RWPE1 (cell line): ENCODE measurements around the gene EIF6.

ENCODE experiments used
- CTCF ChIA-PET: fragments of 350-600 bp; sonication (Branson Sonifier 250); formaldehyde crosslinking; extraction: SDS; loops from one replicate; lab custom pipeline; 2021; lab: Yijun Ruan, JAX
- POLR2A ChIA-PET: fragments of 400-600 bp; formaldehyde crosslinking; extraction: SDS; loops from one replicate; lab custom pipeline; 2020; ENCODE audit warnings: antibody characterized with exemption; ENCODE audit not compliant: low non-redundant PET; lab: Yijun Ruan, JAX
- DNase-seq: peaks from one replicate; pipeline ENCODE4 v3.0.0; 2012; ENCODE audit warnings: low spot score
- H3K27ac ChIP-seq: fragments of 450-650 bp; 2 replicates; pipeline ENCODE4 v1.5.1; 2017
- CTCF ChIP-seq: fragments of 450-650 bp; conservative IDR thresholded peaks from 2 replicates; pipeline ENCODE4 v1.5.1; 2017; ENCODE audit warnings: low read depth, mild to moderate bottlenecking

The EIF6 gene

DNA sequence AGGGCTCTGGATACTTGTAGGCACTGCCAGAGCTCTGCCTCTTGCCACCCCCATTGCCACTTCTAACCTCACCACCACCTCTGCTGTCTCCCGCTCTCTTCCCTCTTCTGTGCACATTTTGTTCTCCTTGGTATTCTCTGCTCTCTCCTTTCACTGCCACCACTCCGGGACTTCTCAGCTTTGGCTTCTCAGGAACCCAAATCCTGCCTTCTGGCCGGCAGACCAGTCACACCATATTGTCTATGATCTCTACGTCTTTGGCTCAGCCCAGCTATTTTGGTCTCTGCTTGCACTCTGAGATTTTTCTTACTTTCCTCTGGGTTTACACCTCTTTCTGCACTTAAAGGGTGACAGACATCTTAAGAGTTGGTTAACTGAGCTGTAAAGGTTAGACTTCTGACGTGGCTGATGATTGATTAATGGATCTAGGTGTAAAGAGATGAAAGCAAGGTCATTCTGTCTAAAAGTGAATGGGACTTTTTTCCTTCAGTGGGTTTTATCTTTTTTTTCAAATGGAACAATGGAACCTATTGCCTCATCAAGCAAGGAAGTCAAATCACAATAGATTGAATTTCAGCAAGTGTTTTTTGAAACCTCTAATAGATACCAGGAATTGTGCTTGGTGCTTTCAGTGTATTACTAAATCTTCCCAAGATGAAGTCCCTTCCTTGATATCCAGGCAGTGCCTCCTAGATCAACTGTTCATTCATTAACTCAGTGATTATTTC, 44.3 kb downstream of the EIF6 start:
- TF ChIP-seq CTCF, result no peak
- POLR2A ChIA-PET, result interaction anchor here (0.5 kb wide), 1 partner anchor 131 kb away, joined by 3 read pairs; no protein-coding TSS in a partner anchor
- H3K27ac ChIP-seq, result no peak overlapping the region
- DNase-seq, result no peak
- CTCF ChIA-PET, result interaction anchor here (0.6 kb wide), 4 partner anchors 19 to 207 kb away, joined by 3 to 4 read pairs (median 3); no protein-coding TSS in a partner anchor

DNA sequence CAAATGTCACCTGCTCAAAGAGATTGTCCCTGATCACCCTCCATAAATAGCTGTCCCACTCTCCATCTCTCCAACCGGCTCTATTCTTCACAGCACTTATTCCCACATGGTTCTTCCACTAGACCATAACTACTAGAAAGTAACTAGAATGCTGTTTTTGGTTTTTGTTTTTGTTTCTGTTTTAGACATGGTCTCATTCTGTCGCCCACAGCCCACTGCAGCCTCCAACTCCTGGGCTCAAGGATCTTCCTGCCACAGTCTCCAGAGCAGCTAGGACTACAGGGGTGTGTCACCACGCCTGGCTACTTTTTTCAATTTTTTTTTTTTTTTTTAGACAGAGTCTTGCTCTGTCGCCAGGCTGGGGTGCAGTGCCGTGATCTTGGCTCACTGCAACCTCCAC, 45.8 kb downstream of the EIF6 start:
- DNase-seq, result no peak
- CTCF ChIA-PET, result no interaction called here
- POLR2A ChIA-PET, result no interaction called here
- no peak for TF ChIP-seq CTCF
- H3K27ac ChIP-seq, result no peak overlapping the region

DNA sequence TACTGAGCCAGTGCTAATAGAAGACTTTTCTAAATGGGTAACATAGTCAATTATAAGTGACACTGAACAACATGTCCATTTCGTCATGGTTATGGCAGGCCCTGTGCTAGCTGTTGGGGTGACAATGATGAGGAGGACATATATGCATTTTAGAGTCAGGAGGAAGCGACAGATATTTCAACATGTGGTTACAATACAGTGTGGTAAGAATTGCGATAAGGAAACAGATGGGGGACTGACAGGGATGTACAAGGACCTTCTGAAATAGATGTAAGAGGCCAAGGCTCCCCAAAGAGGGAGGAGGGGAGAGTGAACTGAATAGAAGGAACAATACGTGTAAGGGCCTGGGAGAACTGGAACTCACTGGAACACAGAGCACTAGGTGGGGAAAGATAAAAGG, 46.4 kb downstream of the EIF6 start:
- ChIA-PET POLR2A (no interaction called here), CTCF (interaction anchor here (0.9 kb wide), 1 partner anchor 32 kb away, joined by 3 read pairs; no protein-coding TSS in a partner anchor)
- TF ChIP-seq CTCF, result no peak
- no peak for DNase-seq
- H3K27ac ChIP-seq, result no peak overlapping the region

DNA sequence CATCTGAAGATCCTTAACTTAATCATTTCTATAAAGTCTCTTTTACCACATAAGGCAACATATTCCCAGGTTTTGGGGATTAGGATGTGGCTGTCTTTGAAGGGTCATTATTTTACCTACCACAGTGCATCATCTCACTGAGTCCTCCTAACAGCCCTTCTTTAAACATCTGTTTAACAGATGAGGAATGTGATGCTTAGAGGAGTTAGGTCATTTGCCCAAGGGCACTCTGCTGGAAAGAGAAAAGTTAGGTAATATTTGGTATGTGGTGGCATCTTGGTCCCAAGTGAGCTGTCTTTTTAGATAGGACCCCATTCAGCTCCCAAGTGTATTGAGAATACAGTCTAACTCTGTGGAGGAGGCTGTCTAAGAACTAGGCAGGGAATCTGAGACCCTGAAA, 47.1 kb downstream of the EIF6 start:
- no peak for DNase-seq
- POLR2A ChIA-PET, result no interaction called here
- CTCF ChIA-PET, result interaction anchor here (0.5 to 0.9 kb wide), 2 partner anchors 32 to 141 kb away, joined by 3 to 4 read pairs; no protein-coding TSS in a partner anchor
- H3K27ac ChIP-seq, result no peak overlapping the region
- no peak for TF ChIP-seq CTCF

DNA sequence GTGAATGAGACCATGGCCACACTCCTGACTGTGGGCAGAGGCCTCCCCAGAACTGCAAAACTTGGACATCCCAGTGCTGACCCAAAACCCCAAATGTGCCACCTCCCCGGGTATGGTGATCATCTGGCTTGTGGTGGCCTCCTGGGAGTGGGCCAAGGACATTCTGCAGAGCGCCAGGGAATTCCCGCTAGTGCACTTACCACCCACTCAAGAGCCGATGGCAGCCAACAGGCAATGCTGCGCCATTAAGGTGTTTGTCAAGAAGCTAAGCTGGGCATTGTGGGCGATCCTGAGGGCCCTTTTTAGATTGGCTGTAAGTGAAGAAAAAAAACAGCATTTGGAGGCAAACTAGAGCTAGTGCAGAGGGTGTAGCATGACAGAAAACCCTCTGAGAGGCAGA, 48.7 kb downstream of the EIF6 start:
- CTCF ChIA-PET, result interaction anchor here (0.7 kb wide), 2 partner anchors 139 to 307 kb away, joined by 3 to 4 read pairs; no protein-coding TSS in a partner anchor
- no peak for TF ChIP-seq CTCF
- no peak for DNase-seq
- no peak overlapping the region for H3K27ac ChIP-seq
- POLR2A ChIA-PET, result no interaction called here

DNA sequence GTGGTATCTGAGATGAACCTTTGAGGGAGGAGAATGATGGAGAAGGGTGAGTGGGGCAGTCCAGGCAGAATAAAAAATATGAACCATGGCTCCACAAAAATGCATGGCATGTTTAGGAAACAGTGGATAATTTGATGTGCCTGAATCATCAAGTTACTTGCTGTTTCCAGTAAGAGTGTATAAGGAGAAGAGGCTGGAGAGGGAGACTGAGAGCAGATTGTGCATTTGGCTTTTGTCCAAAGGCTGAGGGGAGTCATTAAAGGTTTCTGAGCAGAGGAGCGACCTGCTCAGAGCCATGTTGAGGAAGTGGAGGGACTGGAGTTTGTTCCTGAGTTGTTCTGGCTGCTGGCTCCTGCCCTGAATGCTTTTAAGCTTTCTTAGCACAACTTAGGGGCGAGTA, 52.0 kb downstream of the EIF6 start:
- ChIA-PET CTCF (interaction anchor here (0.6 kb wide), 1 partner anchor 284 kb away, joined by 3 read pairs; no protein-coding TSS in a partner anchor), POLR2A (interaction anchor here (0.6 kb wide), 1 partner anchor 17 kb away, joined by 5 read pairs; no protein-coding TSS in a partner anchor)
- no peak overlapping the region for H3K27ac ChIP-seq
- TF ChIP-seq CTCF, result no peak
- DNase-seq, result no peak
